Karpas-422 (cell line): ENCODE measurements around the gene CACNB2. TPM values are rescaled to one million over a fixed set of nuclear protein-coding genes. Genes with fewer than 3 reads are reported as not detected.

ENCODE experiments used
- DNase-seq: peaks from one replicate; pipeline ENCODE4 v3.0.0-alpha.2; 2015
- H2AFZ ChIP-seq: fragments of 200-600 bp; sonication (generic); 2 replicates; pipeline ENCODE4 v1.6.1; 2014; ENCODE audit warnings: antibody characterized with exemption, low read length, mixed read lengths
- H3K27ac ChIP-seq: fragments of 200-600 bp; sonication (generic); 2 replicates; pipeline ENCODE4 v1.5.1; 2014; ENCODE audit warnings: mild to moderate bottlenecking, low read length, moderate library complexity
- H3K27me3 ChIP-seq: fragments of 200-600 bp; sonication (generic); 2 replicates; pipeline ENCODE4 v1.6.1; 2014; ENCODE audit warnings: low read length, mixed read lengths
- H3K36me3 ChIP-seq: fragments of 200-600 bp; sonication (generic); 2 replicates; pipeline ENCODE4 v1.6.1; 2014; ENCODE audit warnings: low read length, mixed read lengths; ENCODE audit not compliant: insufficient read depth
- H3K4me1 ChIP-seq: fragments of 200-600 bp; sonication (generic); 2 replicates; pipeline ENCODE4 v1.6.1; 2014; ENCODE audit warnings: mild to moderate bottlenecking, low read length, mixed read lengths
- H3K4me2 ChIP-seq: fragments of 200-600 bp; sonication (generic); 2 replicates; pipeline ENCODE4 v1.6.1; 2014; ENCODE audit warnings: low read length, low read depth, mild to moderate bottlenecking; ENCODE audit not compliant: poor library complexity, severe bottlenecking
- H3K4me3 ChIP-seq: fragments of 200-600 bp; sonication (generic); 2 replicates; pipeline ENCODE4 v1.5.1; 2014; ENCODE audit warnings: mild to moderate bottlenecking, antibody characterized with exemption, low read length, mixed read lengths
- H3K79me2 ChIP-seq: fragments of 200-600 bp; sonication (generic); 2 replicates; pipeline ENCODE4 v1.6.1; 2014; ENCODE audit warnings: mild to moderate bottlenecking, low read length, mixed read lengths
- H3K9ac ChIP-seq: fragments of 200-600 bp; sonication (generic); 2 replicates; pipeline ENCODE4 v1.6.0; 2014; ENCODE audit warnings: low read length
- H3K9me2 ChIP-seq: fragments of 200-600 bp; sonication (generic), shearing (Covaris generic); replicated peaks from 2 replicates; pipeline ENCODE4 v1.6.0; 2014; ENCODE audit warnings: mild to moderate bottlenecking, low read length, moderate library complexity; ENCODE audit not compliant: insufficient read depth
- H3K9me3 ChIP-seq: fragments of 300-700, 200-600 bp; sonication (generic); 2 replicates; pipeline ENCODE4 v1.6.1; 2014; ENCODE audit warnings: low read length, mixed read lengths
- H4K20me1 ChIP-seq: fragments of 200-600 bp; sonication (generic); 2 replicates; pipeline ENCODE4 v1.6.1; 2014; ENCODE audit warnings: mild to moderate bottlenecking, antibody characterized with exemption, low read length, low read depth; ENCODE audit not compliant: insufficient read depth
- total RNA-seq: library from RNA; depleted of rRNA; stranded (reverse); fragments of >200 nt; shearing (Covaris generic); gene quantifications from 2 replicates; pipeline ENCODE4 v1.2.3, GENCODE V29; 2014; ENCODE audit warnings: low replicate concordance

CACNB2 gene
- total RNA-seq, 1 experiment from 2014 or later, result not detected

- Histone ChIP-seq H3K36me3 (no peaks in the 10 kb centered on the region), H3K9me3 (no peaks in the 10 kb centered on the region), H3K9me2 (no peaks in the 10 kb centered on the region), H3K4me2 (no peak overlapping the region), H3K9ac (no peak overlapping the region), H3K4me3 (no peak overlapping the region), H3K4me1 (no peaks in the 10 kb centered on the region), H3K27me3 (no peaks in the 10 kb centered on the region), H3K27ac (no peak overlapping the region), H3K79me2 (no peaks in the 10 kb centered on the region), H2AFZ (no peak overlapping the region), H4K20me1 (no peaks in the 10 kb centered on the region)
- DNase-seq, result no peak
Measured at GRCh38 chr10:18246967-18247366, 106.7 kb downstream of the CACNB2 start.

DNA sequence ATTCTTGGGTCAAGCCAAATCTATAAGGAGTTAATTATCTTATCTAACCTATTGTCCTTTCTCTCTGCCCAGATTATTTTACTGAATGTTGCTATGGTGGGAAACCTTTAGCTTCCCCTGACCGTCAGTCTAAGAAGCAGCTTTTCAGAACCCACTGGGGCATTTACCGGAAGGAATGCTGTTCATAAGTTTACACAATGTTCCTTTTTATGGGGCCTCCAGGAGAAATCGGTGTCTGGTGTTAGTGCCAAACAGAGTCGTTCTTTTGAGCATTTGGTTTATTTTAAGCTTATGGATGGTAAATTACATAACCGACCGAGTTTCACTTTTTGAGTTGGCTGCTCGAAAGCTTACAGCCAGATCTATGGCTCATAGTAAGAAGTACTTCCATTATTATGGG, 111.9 kb downstream of the CACNB2 start:
- H3K27me3 ChIP-seq, result no peaks in the 10 kb centered on the region
- H3K4me1 ChIP-seq, result no peaks in the 10 kb centered on the region
- no peak overlapping the region for H3K27ac ChIP-seq
- no peak overlapping the region for H3K4me3 ChIP-seq
- H4K20me1 ChIP-seq, result no peaks in the 10 kb centered on the region
- no peaks in the 10 kb centered on the region for H3K79me2 ChIP-seq
- H3K9ac ChIP-seq, result no peak overlapping the region
- H3K9me2 ChIP-seq, result no peaks in the 10 kb centered on the region
- no peak overlapping the region for H2AFZ ChIP-seq
- H3K9me3 ChIP-seq, result no peaks in the 10 kb centered on the region
- no peaks in the 10 kb centered on the region for H3K36me3 ChIP-seq
- no peak overlapping the region for H3K4me2 ChIP-seq
- DNase-seq, result no peak

- no peak overlapping the region for H3K4me2 ChIP-seq
- H3K27me3 ChIP-seq, result no peaks in the 10 kb centered on the region
- no peak overlapping the region for H2AFZ ChIP-seq
- no peak overlapping the region for H3K27ac ChIP-seq
- no peak for DNase-seq
- no peaks in the 10 kb centered on the region for H3K9me3 ChIP-seq
- H3K9ac ChIP-seq, result no peak overlapping the region
- no peaks in the 10 kb centered on the region for H3K9me2 ChIP-seq
- no peaks in the 10 kb centered on the region for H3K36me3 ChIP-seq
- no peaks in the 10 kb centered on the region for H4K20me1 ChIP-seq
- no peaks in the 10 kb centered on the region for H3K79me2 ChIP-seq
- H3K4me1 ChIP-seq, result no peaks in the 10 kb centered on the region
- no peak overlapping the region for H3K4me3 ChIP-seq
Measured at GRCh38 chr10:18254086-18254485, 113.9 kb downstream of the CACNB2 start.

GRCh38 chr10:18254692-18255091, 114.5 kb downstream of the CACNB2 start:
- H3K9me3 ChIP-seq, result no peaks in the 10 kb centered on the region
- H3K4me2 ChIP-seq, result no peak overlapping the region
- H4K20me1 ChIP-seq, result no peaks in the 10 kb centered on the region
- no peaks in the 10 kb centered on the region for H3K27me3 ChIP-seq
- H3K27ac ChIP-seq, result no peak overlapping the region
- no peaks in the 10 kb centered on the region for H3K36me3 ChIP-seq
- H3K4me3 ChIP-seq, result no peak overlapping the region
- H3K79me2 ChIP-seq, result no peaks in the 10 kb centered on the region
- H3K9ac ChIP-seq, result no peak overlapping the region
- H2AFZ ChIP-seq, result no peak overlapping the region
- DNase-seq, result no peak
- H3K4me1 ChIP-seq, result no peaks in the 10 kb centered on the region
- H3K9me2 ChIP-seq, result no peaks in the 10 kb centered on the region

DNA sequence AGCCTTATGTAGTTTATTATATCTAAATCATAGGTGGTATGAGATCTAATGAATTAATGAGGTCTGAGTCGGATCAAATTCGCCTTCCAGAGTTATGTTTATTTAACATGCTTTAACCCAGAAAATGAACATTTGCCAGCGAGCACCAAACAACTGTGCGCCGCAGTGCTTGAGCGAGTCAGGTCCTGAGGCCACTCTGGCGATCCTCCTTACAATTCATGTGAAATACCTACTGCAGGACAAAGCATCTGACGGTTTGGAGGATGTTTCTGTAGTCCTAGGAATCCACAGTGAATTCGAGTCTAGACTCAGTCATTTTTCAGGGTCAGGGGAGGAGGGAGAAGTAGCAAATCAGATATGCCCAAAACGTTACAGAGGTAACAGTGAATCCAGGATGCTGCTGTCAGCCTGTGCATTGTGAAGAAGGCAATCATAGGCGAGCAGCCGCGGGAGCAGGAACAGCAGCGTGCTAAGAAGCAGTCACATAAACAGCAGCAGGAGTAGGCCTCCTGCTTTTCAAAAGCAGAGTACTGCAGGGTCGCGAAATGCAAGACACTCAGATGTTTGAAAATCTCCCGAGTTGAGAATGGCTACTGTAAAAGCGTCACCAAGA, 120.2 kb downstream of the CACNB2 start:
- no peaks in the 10 kb centered on the region for H3K27me3 ChIP-seq
- H3K36me3 ChIP-seq, result no peaks in the 10 kb centered on the region
- H3K9ac ChIP-seq, result no peak overlapping the region
- no peaks in the 10 kb centered on the region for H3K4me1 ChIP-seq
- H3K27ac ChIP-seq, result no peak overlapping the region
- no peak overlapping the region for H2AFZ ChIP-seq
- H3K4me3 ChIP-seq, result no peak overlapping the region
- no peaks in the 10 kb centered on the region for H3K9me3 ChIP-seq
- H3K4me2 ChIP-seq, result no peak overlapping the region
- no peaks in the 10 kb centered on the region for H4K20me1 ChIP-seq
- DNase-seq, result no peak
- H3K79me2 ChIP-seq, result no peaks in the 10 kb centered on the region
- no peaks in the 10 kb centered on the region for H3K9me2 ChIP-seq

- H3K79me2 ChIP-seq, result no peaks in the 10 kb centered on the region
- no peak for DNase-seq
Measured at GRCh38 chr10:18261063-18261610, 120.9 kb downstream of the CACNB2 start.

GRCh38 chr10:18261768-18262231, 121.6 kb downstream of the CACNB2 start:
- Histone ChIP-seq H3K36me3 (no peaks in the 10 kb centered on the region), H2AFZ (no peak overlapping the region), H3K9ac (no peak overlapping the region), H3K27ac (no peak overlapping the region), H3K4me3 (no peak overlapping the region), H3K79me2 (no peaks in the 10 kb centered on the region), H3K27me3 (no peaks in the 10 kb centered on the region), H4K20me1 (no peaks in the 10 kb centered on the region), H3K9me2 (no peaks in the 10 kb centered on the region), H3K4me1 (no peaks in the 10 kb centered on the region), H3K9me3 (no peaks in the 10 kb centered on the region), H3K4me2 (no peak overlapping the region)
- no peak for DNase-seq

More at GRCh38 chr10:18261063-18261610, 120.9 kb downstream of the CACNB2 start:
- H3K27ac ChIP-seq, result no peak overlapping the region
- no peaks in the 10 kb centered on the region for H3K9me3 ChIP-seq
- no peaks in the 10 kb centered on the region for H3K4me1 ChIP-seq
- no peaks in the 10 kb centered on the region for H3K36me3 ChIP-seq
- H3K27me3 ChIP-seq, result no peaks in the 10 kb centered on the region
- no peak overlapping the region for H3K4me2 ChIP-seq
- H3K9ac ChIP-seq, result no peak overlapping the region
- no peaks in the 10 kb centered on the region for H4K20me1 ChIP-seq
- H2AFZ ChIP-seq, result no peak overlapping the region
- no peak overlapping the region for H3K4me3 ChIP-seq
- H3K9me2 ChIP-seq, result no peaks in the 10 kb centered on the region

GRCh38 chr10:18264466-18265050, 124.3 kb downstream of the CACNB2 start:
- no peaks in the 10 kb centered on the region for H3K36me3 ChIP-seq
- no peak for DNase-seq
- H3K4me3 ChIP-seq, result no peak overlapping the region
- no peaks in the 10 kb centered on the region for H3K79me2 ChIP-seq
- no peak overlapping the region for H3K27ac ChIP-seq
- H3K9me2 ChIP-seq, result no peaks in the 10 kb centered on the region
- no peaks in the 10 kb centered on the region for H3K27me3 ChIP-seq
- no peaks in the 10 kb centered on the region for H3K4me1 ChIP-seq
- H2AFZ ChIP-seq, result no peak overlapping the region
- H3K9ac ChIP-seq, result no peak overlapping the region
- no peaks in the 10 kb centered on the region for H4K20me1 ChIP-seq
- no peak overlapping the region for H3K4me2 ChIP-seq
- no peaks in the 10 kb centered on the region for H3K9me3 ChIP-seq
